GM12891 (cell line): ENCODE data around the gene CDH4.

ENCODE experiments used
- DNase-seq: peaks from one replicate; pipeline ENCODE4 v3.0.0; 2011; ENCODE audit warnings: low spot score; ENCODE audit not compliant: insufficient read length
- FAIRE-seq: peaks from 2 replicates; lab custom pipeline; 2011; peaks lifted over from hg19 to GRCh38; lab: Jason Lieb, UNC
- PAX5 ChIP-seq: IDR thresholded peaks from 2 replicates; pipeline ENCODE4 v1.6.1; 2011; ENCODE audit warnings: low read length, moderate library complexity, mild to moderate bottlenecking; ENCODE audit not compliant: insufficient read depth, severe bottlenecking
- POLR2A ChIP-seq: IDR thresholded peaks from 2 replicates; pipeline ENCODE4 v1.6.1; 2011; ENCODE audit warnings: low read depth, low read length, control low read depth
- POLR2AphosphoS5 ChIP-seq: IDR thresholded peaks from 2 replicates; pipeline ENCODE4 v1.6.1; 2011; ENCODE audit warnings: low read depth, low read length, control low read depth
- POU2F2 ChIP-seq: IDR thresholded peaks from 2 replicates; pipeline ENCODE4 v1.6.1; 2011; ENCODE audit warnings: low read depth, mild to moderate bottlenecking, control low read depth, low read length, moderate library complexity
- SPI1 ChIP-seq: IDR thresholded peaks from 2 replicates; pipeline ENCODE4 v1.6.1; 2011; ENCODE audit warnings: low read depth, low read length, control low read depth
- TAF1 ChIP-seq: IDR thresholded peaks from 2 replicates; pipeline ENCODE4 v1.6.1; 2011; ENCODE audit warnings: low read depth, low read length, control low read depth

The CDH4 gene

GRCh38 chr20:61898405-61898804 lies 646.3 kb downstream of the CDH4 start:
- TF ChIP-seq POU2F2 (no peak), POLR2A (no peak), PAX5 (no peak), TAF1 (no peak), SPI1 (no peak), POLR2AphosphoS5 (no peak)
- DNase-seq, result no peak
- no peak for FAIRE-seq

GRCh38 chr20:61900011-61900944 lies 648.2 kb downstream of the CDH4 start:
- no peak for DNase-seq
- no peak for TF ChIP-seq TAF1
- TF ChIP-seq POLR2A, result no peak
- TF ChIP-seq POLR2AphosphoS5, result no peak
- no peak for TF ChIP-seq PAX5
- no peak for TF ChIP-seq SPI1
- TF ChIP-seq POU2F2, result no peak

GRCh38 chr20:61900945-61901293 lies 648.9 kb downstream of the CDH4 start:
- FAIRE-seq (no peak), DNase-seq (no peak)
- TF ChIP-seq POU2F2 (no peak), PAX5 (no peak), POLR2A (no peak), SPI1 (no peak), POLR2AphosphoS5 (no peak)

More at GRCh38 chr20:61900011-61900944, 648.2 kb downstream of the CDH4 start:
- no peak for FAIRE-seq

- DNase-seq, result no peak
- FAIRE-seq, result no peak
- TF ChIP-seq TAF1, result no peak
- no peak for TF ChIP-seq SPI1
- TF ChIP-seq POLR2AphosphoS5, result no peak
- no peak for TF ChIP-seq POU2F2
- no peak for TF ChIP-seq POLR2A
- no peak for TF ChIP-seq PAX5
These were observed 649.5 kb downstream of the CDH4 start for GRCh38 chr20:61901392-61902220.

- TF ChIP-seq TAF1, result no peak
- TF ChIP-seq POU2F2, result no peak
- no peak for TF ChIP-seq PAX5
- no peak for TF ChIP-seq SPI1
- TF ChIP-seq POLR2A, result no peak
- no peak for TF ChIP-seq POLR2AphosphoS5
- no peak for DNase-seq
- FAIRE-seq, result no peak
These were observed 650.3 kb downstream of the CDH4 start for GRCh38 chr20:61902221-61902869.

GRCh38 chr20:61903575-61904340 lies 651.7 kb downstream of the CDH4 start:
- no peak for FAIRE-seq
- no peak for TF ChIP-seq POU2F2
- TF ChIP-seq POLR2A, result no peak
- DNase-seq, result no peak

GRCh38 chr20:61904456-61904855 lies 652.4 kb downstream of the CDH4 start:
- FAIRE-seq (no peak), DNase-seq (no peak)
- no peak for TF ChIP-seq POLR2A
- TF ChIP-seq TAF1, result no peak
- TF ChIP-seq PAX5, result no peak
- no peak for TF ChIP-seq SPI1
- no peak for TF ChIP-seq POU2F2
- no peak for TF ChIP-seq POLR2AphosphoS5

- TF ChIP-seq POU2F2 (no peak), SPI1 (no peak), POLR2AphosphoS5 (no peak)
- FAIRE-seq, result no peak
- DNase-seq, result no peak
These were observed 653.9 kb downstream of the CDH4 start for GRCh38 chr20:61905781-61906523.
